GM19452 (cell line): ENCODE results near the gene APBB1.
A peak's percentile ranks its signal among the peaks of the same experiment; 100 is the strongest.
"Not testable (repeated sequence)": the region's sequence is repeated elsewhere in the genome, so short reads cannot be mapped to it uniquely, and the experiment has no call there.

Source experiments
- ATAC-seq: cut with Tn5 transposase; IDR thresholded peaks from one replicate; pipeline ENCODE4 v1.9.1; 2021; ENCODE audit not compliant: unreplicated experiment

Gene APBB1

DNA sequence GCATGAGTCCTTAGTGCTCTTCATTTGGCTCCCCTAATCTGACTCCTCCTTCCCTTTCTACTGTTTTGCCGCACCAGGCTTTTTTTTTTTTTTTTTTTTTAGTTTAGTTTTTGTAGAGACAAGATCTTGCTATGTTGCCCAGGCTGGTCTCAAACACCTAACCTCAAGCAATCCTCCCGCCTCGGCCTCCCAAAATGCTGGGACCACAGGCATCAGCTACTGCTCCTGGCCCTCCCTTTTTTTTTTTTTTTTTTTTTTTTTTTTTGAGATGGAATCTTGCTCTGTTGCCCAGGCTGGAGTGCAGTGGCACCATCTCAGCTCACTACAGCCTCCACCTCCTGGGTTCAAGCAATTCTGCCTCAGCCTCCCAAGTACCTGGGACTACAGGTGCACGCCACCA, 26.6 kb downstream of the APBB1 start:
- not testable (repeated sequence) for ATAC-seq

DNA sequence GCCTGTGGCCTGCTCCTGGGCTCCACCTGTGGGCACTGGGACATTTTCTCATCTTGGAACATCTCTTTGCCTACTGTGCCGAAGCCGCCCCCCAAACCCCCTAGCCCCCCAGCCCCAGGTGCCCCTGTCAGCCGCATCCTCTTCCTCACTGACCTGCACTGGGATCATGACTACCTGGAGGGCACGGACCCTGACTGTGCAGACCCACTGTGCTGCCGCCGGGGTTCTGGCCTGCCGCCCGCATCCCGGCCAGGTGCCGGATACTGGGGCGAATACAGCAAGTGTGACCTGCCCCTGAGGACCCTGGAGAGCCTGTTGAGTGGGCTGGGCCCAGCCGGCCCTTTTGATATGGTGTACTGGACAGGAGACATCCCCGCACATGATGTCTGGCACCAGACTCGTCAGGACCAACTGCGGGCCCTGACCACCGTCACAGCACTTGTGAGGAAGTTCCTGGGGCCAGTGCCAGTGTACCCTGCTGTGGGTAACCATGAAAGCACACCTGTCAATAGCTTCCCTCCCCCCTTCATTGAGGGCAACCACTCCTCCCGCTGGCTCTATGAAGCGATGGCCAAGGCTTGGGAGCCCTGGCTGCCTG, 27.3 kb downstream of the APBB1 start:
- no peak for ATAC-seq

DNA sequence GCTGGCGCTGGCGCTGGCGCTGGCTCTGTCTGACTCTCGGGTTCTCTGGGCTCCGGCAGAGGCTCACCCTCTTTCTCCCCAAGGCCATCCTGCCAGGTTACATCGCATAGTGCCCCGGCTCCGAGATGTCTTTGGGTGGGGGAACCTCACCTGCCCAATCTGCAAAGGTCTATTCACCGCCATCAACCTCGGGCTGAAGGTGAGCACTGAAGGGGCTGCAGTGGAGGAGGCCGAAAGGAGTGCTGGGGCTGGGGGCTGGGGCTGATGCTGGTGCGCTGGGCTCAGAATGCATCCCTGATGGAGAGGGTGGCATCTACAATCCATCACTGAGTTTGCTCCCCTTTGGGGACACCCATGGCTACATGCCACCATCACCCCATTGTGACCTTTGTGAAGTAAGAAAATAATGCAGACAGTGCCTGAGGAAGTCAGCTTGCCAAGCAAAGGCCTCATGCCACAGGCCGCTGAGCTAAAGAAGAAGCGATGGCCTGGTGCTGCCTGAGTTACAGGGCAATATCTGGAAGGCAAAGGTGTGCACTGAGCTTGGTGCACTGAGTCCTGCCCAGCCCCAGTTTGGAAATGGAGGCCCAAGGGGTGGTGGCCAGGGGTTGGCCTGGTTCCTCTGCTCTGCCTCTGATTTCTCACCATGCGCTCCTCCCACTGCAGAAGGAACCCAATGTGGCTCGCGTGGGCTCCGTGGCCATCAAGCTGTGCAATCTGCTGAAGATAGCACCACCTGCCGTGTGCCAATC, 28.0 kb downstream of the APBB1 start:
- no peak for ATAC-seq

- peak; percentile 97 for ATAC-seq
Measured at GRCh38 chr11:6389905-6390717, 28.8 kb downstream of the APBB1 start, which contains the start of gene SMPD1. Gene SMPD1, plus strand, starts transcription at chr11:6390474. Its CDS starts 125 bp downstream, at chr11:6390599.

- ATAC-seq, result no peak
Measured at GRCh38 chr11:6388748-6389147, 30.1 kb downstream of the APBB1 start.

DNA sequence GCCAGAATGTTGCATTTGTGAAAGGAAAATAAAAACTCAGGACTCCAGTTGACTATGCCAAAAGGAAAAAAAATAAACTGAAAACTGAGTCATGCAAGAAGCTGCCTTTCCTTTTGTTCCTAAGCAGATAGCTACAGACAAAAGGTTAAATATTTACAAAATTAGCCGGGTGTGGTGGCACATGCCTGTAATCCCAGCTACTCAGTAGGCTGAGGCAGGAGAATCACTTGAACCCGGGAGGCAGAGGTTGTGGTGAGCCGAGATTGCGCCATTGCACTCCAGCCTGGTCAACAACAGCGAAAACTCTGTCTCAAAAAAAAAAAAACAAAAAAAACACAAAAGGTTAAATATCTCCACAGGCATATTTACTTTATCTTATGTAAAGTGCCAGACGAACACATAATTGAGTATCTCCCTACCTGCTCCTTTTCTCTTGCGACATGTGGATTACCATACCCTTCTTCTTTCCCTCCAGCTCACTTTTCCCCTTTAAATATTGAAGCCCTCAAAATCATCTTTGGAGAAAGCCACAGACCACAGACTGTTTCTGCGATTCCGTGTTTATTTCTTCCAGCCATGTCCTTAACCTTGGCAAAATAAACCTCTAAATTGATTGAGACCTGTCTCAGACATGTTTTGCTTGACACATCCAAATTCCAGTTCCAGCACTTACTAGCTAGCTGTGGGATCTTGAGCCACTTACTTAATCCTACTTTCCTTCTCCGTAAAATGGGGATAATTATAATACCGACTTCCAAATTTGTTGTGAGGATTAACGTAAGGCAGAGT, 30.9 kb downstream of the APBB1 start:
- no peak for ATAC-seq

- ATAC-seq, result no peak
Measured at GRCh38 chr11:6385046-6385777, 33.7 kb downstream of the APBB1 start.

- no peak for ATAC-seq
Measured at GRCh38 chr11:6378640-6378989, 40.3 kb downstream of the APBB1 start.

DNA sequence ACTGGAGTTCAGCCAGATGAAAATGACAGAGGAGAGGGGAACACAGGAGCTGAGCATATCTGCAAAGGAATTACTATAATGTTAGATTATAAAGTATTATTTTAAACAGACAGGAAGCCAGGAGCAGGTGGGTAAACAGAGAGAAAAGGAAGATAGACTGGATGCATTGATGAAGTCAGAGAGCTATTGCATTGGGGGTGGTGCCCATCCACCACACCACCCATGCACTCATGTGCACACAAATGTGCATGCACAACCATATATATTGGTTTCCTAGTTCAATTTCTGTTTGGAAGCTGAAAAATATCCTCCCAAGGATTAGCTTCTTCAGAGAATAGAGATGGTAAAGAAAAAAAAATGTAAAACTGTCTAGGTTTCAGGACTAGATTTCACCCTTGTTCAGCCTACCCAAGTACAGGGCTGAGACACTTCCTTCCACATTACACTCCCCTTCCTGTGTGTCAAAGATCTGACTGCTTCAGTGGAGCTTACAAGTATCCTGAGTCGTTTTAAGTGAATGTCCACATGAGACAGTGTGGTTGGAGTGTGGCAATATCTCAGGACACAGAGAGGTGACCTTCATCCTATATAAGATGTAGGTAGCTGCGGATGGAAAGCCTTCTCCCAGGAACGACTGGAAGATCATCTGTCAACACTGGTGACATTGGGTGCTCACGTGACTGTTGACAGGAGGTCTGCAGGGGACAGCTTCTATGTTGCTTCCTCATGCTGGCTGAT, 40.8 kb downstream of the APBB1 start:
- no peak for ATAC-seq

DNA sequence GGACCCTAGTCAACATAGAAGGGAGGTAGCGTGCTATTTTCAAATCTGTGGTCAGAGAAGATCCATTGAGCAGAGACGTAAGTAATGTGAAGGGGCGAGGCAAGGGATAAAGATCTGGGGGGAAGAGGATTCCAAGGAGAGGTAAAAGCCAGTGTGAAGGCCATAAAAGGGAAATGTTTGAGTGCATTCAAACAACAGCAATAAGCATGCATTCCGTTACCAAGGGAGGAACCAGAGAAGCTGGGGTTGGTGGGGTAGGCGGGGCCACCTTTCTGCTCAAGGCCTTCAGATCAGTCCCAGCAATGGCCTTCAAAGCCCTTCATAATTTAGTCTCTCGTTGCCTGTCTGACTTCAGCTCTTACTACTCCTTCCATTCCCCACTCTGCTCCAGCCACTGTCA, 47.1 kb downstream of the APBB1 start:
- ATAC-seq, result no peak

- no peak for ATAC-seq
Measured at GRCh38 chr11:6365659-6366058, 53.2 kb downstream of the APBB1 start.

DNA sequence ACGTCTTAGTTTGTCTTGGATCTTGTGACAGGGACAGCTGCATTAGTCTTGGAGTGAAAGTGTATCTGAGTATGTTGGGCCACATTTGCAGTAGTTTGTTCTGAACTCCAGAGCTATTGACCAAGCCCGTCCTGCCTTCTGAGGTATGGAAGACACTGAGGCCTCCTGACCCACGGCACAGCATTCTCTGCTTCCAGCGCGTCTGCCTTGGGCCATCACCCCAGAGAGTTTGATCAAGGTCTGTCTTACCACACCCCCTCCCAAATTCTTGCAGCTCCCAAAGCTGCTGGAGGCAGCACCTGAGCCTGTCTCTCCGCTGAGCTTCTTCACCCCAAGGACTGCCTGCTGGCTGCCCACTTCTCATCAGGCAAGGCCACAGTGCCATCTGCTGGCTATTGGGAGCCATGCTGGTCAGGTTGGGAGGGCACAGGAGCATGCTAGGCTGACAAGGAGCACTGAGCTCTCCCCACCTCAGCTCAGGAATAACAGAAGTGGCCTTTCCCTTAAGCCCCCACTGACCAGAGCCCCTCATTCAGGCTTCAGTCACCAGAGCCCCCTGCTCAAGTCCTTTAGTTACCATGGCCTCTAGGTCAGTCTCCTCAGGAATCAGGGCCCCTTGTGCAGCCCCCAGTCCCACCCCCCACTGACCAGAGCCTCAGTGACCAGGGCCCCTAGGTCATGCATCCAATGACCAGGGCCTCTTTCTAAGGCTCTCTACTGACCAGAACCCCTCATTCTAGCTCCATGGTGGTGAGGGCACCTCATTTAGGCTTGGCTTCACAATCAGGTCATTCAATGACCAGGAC, 55.8 kb downstream of the APBB1 start:
- ATAC-seq, result no peak

DNA sequence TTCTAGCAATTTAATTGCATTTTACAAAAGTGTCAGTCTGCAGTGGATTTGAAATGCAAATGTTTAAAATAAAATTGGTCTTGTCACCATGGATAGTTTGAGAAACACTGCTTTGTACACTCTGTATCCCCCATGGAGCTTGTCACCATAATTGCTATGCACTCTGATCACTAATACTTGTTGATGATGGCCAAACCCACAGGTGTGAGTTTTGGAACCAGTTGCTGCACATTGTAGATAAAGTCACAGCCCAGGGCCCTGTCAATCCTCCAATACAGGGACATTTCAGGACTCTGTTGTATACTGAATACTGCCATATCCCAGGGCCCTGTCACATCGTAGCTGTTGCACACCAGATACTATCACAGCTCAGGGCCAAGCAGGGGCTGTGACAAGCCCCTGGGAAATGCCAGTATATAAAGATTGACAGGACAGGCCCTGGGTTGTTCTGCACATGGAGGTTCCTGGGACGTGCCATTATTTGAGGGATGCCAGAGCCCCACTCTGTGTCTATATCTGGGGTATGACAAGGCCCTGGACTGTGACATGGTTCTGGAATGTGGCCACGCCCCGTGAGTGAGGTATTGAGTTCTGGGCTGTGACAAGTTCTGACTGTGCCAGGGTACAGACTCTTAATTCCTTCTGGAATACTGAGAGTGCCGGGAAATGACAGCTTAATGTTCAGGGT, 56.6 kb downstream of the APBB1 start:
- no peak for ATAC-seq

DNA sequence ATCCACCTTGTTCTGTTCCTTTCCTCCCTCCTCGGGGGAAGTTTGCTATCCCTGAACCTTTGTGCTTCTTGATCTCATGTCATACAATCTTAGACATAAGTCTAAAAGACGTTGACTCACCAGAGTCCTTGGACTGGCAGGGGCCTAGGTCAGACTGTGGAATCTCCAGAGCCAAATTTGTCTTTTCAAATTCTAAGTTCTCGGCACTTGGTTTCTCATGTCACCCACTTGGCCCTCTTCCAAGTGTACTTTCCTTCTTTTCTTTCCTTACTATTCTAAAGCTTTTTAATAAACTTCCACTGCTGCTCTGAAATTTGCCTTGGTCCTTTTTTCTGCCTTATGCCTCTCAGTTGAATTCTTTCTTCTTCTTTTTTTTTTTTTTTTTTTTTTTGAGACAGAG, 58.7 kb downstream of the APBB1 start:
- no peak for ATAC-seq

GRCh38 chr11:6357222-6357621, 61.7 kb downstream of the APBB1 start:
- ATAC-seq, result no peak

- no peak for ATAC-seq
Measured at GRCh38 chr11:6356503-6357055, 62.3 kb downstream of the APBB1 start.

DNA sequence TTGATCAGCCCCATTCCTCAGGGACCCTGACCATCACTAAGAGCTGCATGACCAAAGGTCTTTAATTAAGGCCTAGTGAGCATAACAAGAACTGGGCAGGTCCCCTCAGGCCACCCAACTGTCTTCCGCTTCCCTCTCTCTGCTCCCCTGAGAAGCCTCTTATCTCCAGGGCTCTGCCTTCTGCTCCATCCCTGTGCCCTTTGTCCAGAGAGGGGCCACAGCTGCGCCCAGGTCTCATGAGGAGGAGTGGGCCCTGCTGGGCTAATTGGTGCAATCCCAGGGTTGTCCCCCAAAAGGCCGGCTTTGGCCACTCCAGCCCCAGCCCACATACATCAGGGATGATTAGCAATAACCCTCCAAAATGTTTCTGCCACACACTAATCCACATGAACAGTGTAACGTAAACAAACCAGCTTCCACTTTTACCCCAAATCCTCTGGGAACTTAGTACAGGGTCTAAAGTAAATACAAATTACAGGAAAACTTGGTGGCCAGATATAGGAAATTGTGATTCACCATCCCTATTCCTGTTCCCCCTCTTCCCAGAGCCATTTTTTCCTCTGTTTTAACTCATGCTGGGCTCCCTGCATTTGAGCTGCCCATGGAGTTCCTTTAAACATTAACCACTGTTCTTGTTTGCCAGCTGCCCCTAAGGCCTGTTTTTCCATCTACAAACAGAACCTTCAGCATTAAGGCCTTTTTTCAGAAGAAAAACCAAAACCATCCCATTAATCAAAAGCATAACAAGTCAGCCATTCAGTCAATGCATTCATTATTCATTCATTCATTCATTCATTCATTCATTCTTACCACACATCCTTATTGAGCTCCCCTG, 64.0 kb downstream of the APBB1 start:
- ATAC-seq, result no peak
